Placental pericyte (primary cell): ENCODE data around the gene MID1. TPM values are rescaled to one million over a fixed set of nuclear protein-coding genes. Genes with fewer than 3 reads are reported as not detected.

ENCODE experiments used
- small RNA-seq: library from RNA; depleted of rRNA; stranded (forward); fragments of <200 nt; gene quantifications from one replicate; pipeline ENCODE3, GENCODE V24; 2012; ENCODE audit warnings: low replicate concordance
- total RNA-seq: library from RNA; depleted of rRNA; stranded (reverse); fragments of >200 nt; gene quantifications from 2 replicates; pipeline ENCODE4 v1.2.3, GENCODE V29; 2012

The MID1 gene
- total RNA-seq, result 4.6 and 9.4 TPM in 2 replicates

GRCh38 chrX:10620121-10620699 is at the start of gene MID1:
Gene MID1, minus strand, starts transcription at chrX:10620585. Its CDS starts 53,038 bp downstream, at chrX:10567547.

Small RNA genes lying within 50 kb of the gene (small RNA-seq; reads per million reads assigned to genes)
- gene RNU6-800P, result not detected
